GM19328 (cell line): ENCODE data around the gene HDLBP.
"Not testable (repeated sequence)": the region's sequence is repeated elsewhere in the genome, so short reads cannot be mapped to it uniquely, and the experiment has no call there.

Experiments used
- ATAC-seq: cut with Tn5 transposase; IDR thresholded peaks from one replicate; pipeline ENCODE4 v1.9.1; 2021; ENCODE audit warnings: mild to moderate bottlenecking, moderate library complexity; ENCODE audit not compliant: unreplicated experiment

HDLBP gene

GRCh38 chr2:241197246-241197645, 118.2 kb downstream of the HDLBP start:
- not testable (repeated sequence) for ATAC-seq

- ATAC-seq = no peak
These were observed 119.9 kb downstream of the HDLBP start for GRCh38 chr2:241195506-241196130.

GRCh38 chr2:241194811-241195210, 120.7 kb downstream of the HDLBP start:
- ATAC-seq = no peak

GRCh38 chr2:241193271-241193670, 122.2 kb downstream of the HDLBP start:
- no peak for ATAC-seq

GRCh38 chr2:241191081-241191480, 124.4 kb downstream of the HDLBP start:
- ATAC-seq = no peak

GRCh38 chr2:241190291-241190981, 125.0 kb downstream of the HDLBP start:
- ATAC-seq = no peak

- no peak for ATAC-seq
These were observed 125.6 kb downstream of the HDLBP start for GRCh38 chr2:241189856-241190201.

- no peak for ATAC-seq
These were observed 126.2 kb downstream of the HDLBP start for GRCh38 chr2:241189093-241189855.

- ATAC-seq = no peak
These were observed 126.9 kb downstream of the HDLBP start, which contains the start of gene ANO7 for GRCh38 chr2:241188361-241189092. TSS of gene ANO7 (plus strand) at chr2:241188677. CDS start at chr2:241190064, 1,387 bp downstream.

GRCh38 chr2:241187918-241188234, 127.6 kb downstream of the HDLBP start:
- ATAC-seq = no peak

GRCh38 chr2:241187101-241187917, 128.2 kb downstream of the HDLBP start:
- ATAC-seq = no peak

- no peak for ATAC-seq
These were observed 129.5 kb downstream of the HDLBP start for GRCh38 chr2:241185961-241186360.

GRCh38 chr2:241184901-241185300, 130.6 kb downstream of the HDLBP start:
- no peak for ATAC-seq

- no peak for ATAC-seq
These were observed 132.3 kb downstream of the HDLBP start for GRCh38 chr2:241183221-241183620.

- ATAC-seq = no peak
These were observed 132.8 kb downstream of the HDLBP start for GRCh38 chr2:241182531-241183133.

GRCh38 chr2:241182126-241182525, 133.3 kb downstream of the HDLBP start:
- ATAC-seq = no peak

- ATAC-seq = no peak
These were observed 135.0 kb downstream of the HDLBP start for GRCh38 chr2:241180495-241180894.

- ATAC-seq = no peak
These were observed 135.6 kb downstream of the HDLBP start for GRCh38 chr2:241179899-241180298.

- no peak for ATAC-seq
These were observed 136.5 kb downstream of the HDLBP start for GRCh38 chr2:241178961-241179360.
